Uterus (tissue), 2 donors: Measurements from ENCODE around the gene EPB41L2.

Source experiments
- CTCF ChIP-seq, 4 experiments: fragments of 200-600 bp in 2 of 4; fragments of 450-650 bp in 2 of 4; sonication (generic) in 2 of 4; IDR thresholded peaks; one replicate each; pipeline ENCODE4 v1.5.1; 2016 to 2019; ENCODE audit warnings: antibody characterized with exemption in 4 of 4, mild to moderate bottlenecking in 2 of 4, moderate library complexity in 1 of 4
- POLR2A ChIP-seq, 2 donors: fragments of 450-650 bp; IDR thresholded peaks; one replicate each; pipeline ENCODE4 v1.6.1; 2016; ENCODE audit warnings: antibody characterized with exemption in 2 of 2, mild to moderate bottlenecking in 1 of 2, moderate library complexity in 1 of 2

GRCh38 chr6:131048459-131048858 lies 14.6 kb downstream of the EPB41L2 start:
- TF ChIP-seq CTCF (IDR thresholded peaks at IDR 0.05) (no peak), POLR2A (IDR thresholded peaks at IDR 0.05) (no peak)
